ENCODE results near the gene OSGIN1.

The OSGIN1 gene

DNA sequence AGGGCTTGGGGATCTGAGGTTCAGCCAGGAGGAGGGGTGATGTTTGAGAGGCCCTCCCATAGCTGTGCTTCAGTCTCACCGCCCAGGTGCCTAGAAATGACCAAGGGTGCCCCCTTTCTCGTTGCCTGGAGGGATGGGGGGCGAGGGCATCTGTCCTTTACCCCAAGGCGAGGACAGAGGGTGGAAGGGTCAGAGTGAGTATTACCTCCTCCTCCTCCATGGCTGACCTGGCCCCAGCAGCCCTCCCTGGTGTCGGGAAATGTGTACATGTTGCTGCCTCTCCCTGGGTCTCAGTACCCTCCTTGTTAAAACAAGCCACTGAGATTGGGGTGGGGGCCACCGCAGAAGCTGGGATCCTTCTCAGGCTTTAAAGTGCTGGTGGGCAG, 17.4 kb downstream of the OSGIN1 start:
- DNase-seq (ENCODE audit: low read depth in 2 of 2): no peak

DNA sequence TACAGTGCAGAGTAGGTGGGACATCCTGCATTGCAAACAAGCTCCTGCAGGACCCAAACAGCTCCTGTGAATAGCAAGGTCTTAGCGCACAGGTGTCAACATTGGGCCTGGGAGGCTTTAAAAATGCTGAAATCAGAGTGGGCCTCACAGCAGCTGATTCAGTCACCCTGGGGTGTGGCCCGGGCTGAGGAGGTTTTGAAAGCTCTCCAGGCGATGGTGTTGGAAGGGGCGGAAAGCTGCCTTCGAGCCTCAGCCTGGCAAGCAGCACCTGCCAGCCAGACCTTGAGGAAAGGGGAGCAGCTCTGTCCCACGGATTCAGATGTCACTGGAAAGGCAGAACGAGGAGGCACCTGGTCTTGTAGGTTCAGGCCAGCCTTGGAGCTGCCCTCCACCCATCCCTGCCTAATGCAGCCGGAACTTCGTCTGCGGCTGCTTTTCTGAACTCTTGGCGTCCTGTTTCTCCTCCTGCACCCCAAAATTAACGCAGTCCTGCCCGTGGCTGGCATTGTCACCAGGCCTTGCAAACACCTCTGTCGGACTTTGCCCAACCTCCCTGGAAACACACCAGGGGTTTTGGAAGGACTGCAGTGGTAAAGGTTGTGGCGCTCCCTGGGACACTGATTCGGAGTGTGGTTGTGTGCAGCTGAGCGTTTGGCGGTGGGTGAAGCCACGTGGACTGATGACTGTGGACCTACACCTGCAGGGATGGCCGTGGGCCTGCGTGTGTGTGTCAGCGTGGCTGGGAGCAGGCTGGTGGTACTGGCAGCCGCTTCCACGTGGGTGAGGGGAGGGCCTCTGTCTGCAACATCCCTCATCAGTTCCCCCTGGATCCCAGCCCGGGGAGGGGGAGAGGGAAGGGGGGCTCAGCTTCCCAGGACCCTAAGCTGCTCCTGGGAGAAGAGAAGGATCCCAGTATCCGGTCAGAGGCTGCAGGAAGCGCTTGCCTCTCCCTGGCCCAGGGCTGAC, 18.4 kb downstream of the OSGIN1 start:
- no peak for DNase-seq (ENCODE audit: low read depth in 2 of 2)

DNA sequence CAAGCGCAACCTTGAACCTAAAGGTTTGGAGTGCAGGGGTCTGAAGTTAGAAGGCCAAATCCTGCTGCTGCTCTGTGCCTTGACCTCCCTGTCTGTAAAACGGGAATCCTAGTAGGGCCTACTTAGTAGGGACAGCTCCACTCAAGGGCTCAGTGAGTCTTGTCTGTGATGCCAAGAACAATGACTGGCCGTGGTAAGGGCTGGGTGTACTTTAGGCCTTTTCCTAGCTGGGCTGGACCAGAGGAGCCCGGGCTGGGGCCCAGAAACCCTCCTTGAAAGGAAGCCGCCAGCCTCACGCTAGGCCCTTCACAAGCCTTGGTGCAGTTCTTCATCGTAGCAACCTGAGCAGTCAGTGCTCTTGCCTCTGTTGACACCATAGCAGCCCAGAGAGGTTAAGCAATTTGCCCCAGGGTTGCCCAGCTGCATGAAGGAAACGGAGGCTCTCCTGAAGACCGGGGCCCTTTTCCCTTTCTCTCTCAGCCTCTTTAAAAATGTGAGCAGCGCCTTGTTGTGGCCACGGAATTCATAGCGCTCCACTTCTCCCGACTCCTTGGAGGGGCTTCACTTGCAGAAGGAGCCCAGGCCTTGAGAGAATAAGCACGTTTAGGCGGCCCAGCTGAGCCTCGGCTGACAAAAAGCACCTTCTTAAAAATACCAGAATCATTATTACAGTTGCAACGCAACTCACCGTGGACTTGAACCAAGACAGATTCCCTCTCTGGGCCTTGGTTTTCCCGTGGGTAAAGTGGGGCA, 19.4 kb downstream of the OSGIN1 start:
- no peak for DNase-seq (ENCODE audit: low read depth in 2 of 2)

DNA sequence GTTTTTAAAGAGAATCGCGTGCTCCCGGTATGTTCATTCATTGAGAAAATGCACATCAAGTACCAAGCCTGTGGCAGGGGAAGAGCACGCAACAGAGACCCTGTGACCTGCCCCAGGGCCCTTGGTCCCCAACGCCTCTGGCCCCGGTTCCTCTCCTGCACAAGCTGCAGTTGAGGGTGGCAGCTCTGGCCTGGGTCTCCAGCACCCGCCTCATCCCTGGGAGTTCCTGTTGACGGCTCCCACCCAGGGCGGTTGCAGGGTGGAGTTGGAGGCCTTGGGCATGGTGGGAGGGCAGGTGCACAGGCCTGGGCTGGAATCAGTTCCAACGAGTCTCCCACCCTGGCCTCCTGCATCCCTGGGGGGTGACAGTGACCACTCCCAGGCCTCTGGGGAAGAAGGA, 20.0 kb downstream of the OSGIN1 start:
- no peak for DNase-seq (ENCODE audit: low read depth in 2 of 2)

DNA sequence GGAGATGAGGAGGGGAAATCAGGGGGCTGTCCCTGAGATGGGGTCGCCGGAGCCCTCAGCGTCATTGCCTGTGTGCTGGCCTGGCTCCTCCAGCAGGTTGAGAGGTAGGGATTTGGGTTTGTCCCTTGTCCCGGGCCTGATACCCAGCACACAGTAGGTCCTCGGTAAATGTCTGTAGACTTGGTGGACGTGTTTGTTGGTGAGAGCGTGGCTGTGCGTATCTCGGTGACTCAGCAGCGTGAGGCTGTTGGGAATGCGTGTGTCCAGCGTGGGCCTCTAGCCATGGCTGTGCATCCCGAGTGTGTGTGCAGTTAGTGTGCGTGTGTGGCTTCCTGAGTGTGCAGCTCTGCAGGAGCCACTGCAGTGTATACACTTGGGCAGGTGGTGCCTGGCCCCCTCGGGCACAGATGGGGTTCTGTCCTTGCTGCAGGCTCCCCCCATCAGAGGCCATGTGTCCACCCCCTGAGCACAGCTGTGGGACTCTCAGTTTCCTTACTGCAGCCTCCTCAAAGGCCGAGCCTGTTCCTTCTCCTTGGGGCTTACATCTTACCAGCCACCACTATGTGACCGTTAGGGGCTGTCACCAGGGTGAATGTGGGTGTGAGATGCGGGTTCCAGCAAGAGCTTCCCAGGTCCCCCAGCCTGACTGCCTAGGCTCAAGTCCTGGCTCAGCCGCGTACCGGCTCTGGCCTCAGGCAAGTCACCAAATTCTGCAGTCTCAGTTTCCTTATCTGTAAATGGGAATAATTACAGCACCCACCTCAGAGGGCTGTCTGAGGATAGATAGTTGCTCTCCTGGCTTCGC, 20.7 kb downstream of the OSGIN1 start:
- DNase-seq (ENCODE audit: low read depth in 2 of 2): no peak

DNA sequence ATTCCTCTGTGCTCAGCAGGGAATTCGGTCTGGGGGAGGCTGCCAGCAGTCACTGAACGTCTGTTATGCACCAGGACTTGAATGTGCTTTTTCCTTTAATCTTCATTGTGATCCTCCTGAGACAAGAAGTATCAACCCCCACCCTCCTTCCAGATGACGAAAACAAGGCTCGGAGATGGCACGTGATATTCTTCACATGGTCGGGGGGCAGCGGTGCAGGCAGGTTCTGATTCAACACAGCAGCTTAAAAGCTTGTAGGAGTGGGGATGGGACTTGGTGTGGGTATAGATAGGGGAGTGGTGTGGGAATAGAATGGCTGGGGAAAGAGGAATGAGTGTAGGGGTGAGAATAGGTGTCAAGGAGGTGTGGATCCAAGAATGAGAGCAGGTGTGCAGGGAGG, 21.4 kb downstream of the OSGIN1 start:
- DNase-seq (ENCODE audit: low read depth in 2 of 2): no peak

DNA sequence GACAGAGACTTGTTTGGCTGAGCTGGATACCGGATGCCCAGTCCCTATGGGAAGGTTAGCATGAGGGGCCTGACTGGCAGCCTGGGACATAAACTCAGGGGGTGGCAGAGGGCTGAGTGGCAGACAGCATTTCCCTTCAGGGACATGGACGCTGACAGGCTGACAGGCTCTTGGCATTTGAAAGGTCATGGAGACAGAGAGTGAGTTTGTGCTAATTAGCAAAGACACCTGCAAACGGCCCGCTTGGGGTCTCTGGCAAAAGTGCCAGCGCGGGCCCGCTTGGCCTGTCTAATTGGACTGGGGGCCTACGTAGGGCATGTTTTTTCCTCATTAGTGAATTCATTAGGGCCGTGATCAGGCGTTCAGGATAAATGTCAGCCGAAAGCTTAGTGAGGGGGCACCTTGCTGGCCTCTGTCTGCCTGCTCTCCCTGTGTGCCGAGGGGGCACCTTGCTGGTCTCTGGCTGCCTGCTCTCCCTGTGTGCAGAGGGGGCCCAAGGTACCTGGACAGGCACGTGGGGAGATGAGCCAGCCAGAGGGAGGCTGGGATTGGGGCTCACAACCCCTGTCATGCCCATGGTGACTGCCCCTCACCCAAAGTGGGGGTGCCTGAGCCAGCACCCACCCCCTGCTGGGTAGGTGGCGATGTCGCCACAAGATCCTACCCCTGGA, 22.7 kb downstream of the OSGIN1 start:
- no peak for DNase-seq (ENCODE audit: low read depth in 2 of 2)

DNA sequence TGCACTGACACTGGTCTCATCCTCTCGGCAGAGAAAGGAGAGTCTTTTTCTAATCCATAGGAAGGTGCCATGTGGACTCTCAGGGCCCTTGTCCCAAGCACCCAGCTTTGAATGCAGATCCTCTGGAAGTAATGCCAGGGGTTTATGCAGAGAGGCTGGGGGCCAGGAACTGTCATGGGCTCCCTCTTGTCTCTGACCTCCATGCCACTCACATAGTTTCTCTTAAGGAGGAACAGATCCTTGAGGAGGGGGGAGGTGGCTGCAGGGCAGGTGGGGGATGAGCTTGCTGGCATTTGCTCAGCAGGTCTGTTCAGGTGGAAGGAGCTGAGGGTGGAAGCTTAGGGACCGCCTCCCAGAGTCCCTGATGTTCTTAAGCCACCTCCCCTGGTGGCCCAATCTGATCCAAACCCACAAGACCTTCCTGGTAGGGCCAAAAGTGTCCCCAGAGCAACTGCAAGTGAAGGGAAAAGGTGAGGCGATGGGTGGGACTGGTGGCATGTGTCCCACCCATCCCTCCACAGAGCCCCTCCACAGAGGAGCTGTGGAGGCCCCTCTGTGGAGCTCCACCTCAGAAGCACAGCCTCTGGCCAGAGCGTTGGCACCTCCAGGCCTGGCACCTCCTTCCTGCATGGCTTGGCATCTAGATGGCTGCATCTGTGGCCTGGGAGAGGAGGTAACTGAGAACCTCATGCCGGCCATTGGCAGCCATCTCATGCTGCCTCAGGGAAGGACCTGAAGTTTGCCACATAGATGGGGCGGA, 24.2 kb downstream of the OSGIN1 start:
- no peak for DNase-seq (ENCODE audit: low read depth in 2 of 2)

DNA sequence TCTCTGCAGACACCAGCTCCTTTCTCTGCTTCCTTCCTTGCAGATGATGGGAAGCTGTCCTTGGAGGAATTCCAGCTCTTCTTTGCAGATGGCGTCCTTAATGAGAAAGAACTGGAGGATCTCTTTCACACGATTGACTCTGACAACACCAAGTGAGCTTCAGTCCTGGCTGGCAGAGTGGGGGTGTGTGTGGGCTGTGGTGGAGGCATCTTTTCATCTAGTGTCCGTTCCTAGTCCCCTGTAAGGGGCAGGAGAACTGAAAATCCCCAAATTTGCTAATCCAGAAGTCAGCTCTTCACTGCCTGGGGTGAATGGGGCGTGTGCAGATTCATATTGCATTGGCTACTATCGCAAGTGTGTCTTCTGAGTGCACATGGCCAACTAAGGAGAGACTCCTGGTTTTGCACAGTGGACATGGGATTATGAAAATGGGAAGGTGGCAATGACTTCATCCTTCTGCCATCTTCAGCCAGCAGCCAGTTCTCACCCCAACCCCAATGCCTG, 25.4 kb downstream of the OSGIN1 start:
- no peak for DNase-seq (ENCODE audit: low read depth in 2 of 2)

DNA sequence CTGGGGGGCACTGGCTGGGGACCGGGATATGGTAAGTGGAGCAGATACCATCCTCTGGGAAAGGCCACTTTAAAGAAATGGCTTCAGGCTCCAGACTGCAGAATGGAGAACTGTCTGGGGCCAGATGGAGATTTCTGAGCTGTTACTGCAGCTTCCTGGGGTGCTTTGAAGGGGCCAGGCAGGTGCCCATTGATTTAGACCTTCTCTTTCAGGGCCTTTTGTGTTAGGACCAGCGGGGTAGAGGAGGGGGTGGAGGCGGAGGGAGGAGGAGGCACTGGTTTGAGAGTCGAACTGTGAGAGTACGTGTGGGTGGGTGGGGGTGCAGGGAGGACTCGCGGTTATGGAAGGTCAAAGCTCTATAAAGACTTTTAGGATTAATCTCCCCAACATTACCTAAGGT, 26.4 kb downstream of the OSGIN1 start:
- no peak for DNase-seq (ENCODE audit: low read depth in 2 of 2)

DNA sequence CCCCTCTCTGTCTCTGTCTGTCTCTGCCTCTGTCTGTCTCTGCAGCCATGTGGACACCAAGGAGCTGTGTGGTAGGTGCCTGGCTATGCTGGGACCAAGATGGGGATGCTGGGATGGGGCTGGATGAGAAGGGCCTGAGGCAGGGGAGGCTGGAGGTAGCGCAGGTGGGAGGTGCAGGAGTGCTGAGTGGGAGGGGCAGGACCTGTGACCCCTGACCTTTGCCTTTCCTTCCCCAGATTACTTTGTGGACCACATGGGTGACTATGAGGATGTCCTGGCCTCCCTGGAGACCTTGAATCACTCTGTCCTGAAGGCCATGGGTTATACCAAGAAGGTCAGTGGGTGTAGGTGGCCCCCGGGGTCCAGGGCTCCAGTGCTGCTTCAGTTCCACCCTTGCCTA, 27.8 kb downstream of the OSGIN1 start:
- DNase-seq (ENCODE audit: low read depth in 2 of 2): no peak

DNA sequence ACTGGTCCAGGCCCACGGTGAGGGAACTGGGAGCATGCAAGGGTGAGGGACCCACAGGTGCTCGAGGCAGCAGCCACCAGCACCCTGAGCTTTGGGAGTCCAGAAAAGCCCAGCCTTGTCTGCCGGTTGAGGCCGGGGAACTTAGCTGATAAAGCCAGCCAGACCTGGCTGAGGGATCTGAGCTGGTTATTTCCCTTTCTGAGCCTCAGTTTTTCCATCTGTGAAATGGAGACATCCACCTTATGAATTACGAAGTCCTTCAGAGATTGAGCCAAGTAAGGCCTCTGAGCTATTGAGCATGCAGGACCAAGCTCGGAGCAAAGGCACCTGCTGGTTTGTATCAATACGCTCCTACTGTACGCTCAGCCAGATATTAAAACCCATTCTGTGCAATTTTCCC, 28.8 kb downstream of the OSGIN1 start:
- DNase-seq (ENCODE audit: low read depth in 2 of 2): no peak

DNA sequence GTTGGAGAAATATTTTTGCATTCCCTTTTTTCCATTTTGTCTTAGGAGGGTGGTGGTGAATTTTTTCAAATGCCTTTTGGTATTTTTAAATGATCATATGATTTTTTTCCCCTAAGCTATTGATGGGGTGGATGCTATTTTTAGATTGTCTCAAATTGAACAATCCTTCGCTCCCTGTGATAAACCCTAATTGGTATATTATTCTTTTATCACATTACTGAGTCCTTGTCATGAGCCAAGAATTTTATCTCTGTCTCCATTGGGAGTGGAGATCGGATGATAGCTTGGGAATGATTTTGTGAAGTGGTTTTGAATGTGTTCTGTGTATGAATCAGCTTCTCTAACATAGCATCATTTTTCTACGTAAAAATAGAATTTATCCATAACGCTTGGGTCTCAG, 30.5 kb downstream of the OSGIN1 start:
- no peak for DNase-seq (ENCODE audit: low read depth in 2 of 2)

DNA sequence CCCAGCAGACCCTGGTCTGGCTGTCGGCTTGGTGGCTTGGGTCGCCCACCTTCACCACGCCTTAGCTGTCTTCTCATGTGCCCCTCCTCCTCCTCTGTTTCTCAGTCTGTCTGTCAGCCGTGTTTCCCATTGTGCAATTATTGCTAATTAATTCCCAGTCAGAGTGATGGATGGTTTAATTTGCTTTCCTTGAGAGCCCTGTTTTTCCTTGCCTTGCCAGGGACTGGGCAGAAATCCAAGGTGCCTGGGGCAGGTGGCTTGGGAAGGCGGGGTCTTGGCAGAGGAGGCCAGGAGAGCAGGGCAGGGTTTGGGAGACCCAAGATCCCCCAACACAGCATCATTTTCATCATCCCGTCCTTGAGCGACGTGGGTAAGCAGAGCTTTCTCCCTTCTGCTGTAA, 36.3 kb downstream of the OSGIN1 start:
- no peak for DNase-seq (ENCODE audit: low read depth in 2 of 2)

DNA sequence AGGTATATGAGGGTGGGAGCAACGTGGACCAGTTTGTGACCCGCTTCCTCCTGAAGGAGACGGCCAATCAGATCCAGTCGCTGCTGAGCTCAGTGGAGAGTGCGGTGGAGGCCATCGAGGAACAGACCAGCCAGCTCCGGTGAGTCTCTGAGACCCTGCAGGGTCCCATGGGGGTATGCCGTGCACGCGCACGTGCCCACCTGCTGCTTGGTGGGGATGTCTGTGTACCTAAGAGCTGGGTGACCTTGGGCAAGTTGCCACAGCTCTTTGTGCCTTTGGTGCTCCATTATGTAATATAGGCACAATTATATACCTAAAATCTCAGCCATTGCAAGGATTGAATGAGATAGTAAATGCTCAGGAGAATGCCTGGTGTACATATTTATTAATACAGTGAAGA, 37.5 kb downstream of the OSGIN1 start:
- no peak for DNase-seq (ENCODE audit: low read depth in 2 of 2)

DNA sequence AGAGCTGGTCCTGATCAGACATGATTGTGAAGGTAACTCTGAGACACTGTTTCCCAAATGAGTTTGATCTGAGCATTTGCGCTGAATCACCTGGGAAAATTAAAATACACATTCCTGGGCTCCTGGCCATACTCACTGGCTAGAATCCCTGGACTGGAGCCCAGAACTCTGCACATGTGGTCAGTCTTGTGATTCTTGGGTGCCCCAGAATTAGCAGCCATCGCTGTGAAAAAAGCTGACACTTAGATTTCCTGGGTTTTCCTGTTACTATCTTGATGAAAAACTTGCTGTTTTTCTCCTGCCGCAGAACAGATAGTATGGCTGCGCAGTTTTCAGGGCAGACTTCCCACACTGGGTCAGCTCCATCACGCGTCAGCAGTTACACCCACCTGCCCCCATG, 39.6 kb downstream of the OSGIN1 start:
- no peak for DNase-seq (ENCODE audit: low read depth in 2 of 2)

DNA sequence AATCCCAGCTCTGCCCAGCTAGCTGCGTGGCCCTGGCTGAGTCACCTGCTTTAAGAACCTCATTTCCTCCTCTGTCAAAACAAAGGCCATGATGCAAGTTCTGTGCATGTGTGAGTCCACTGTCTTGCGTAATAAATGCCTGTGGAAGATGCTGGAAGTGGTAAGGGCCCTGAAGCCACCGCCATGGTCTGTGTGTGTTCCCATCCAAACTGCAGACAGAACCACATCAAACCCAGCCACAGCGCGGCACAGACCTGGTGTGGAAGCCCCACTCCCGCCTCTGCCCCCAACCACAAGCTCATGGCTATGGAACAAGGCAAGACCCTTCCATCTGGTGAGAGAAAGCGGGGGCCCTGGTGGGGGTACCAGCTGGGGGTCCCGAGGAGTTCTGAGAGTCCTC, 41.0 kb downstream of the OSGIN1 start:
- DNase-seq (ENCODE audit: low read depth in 2 of 2): no peak

DNA sequence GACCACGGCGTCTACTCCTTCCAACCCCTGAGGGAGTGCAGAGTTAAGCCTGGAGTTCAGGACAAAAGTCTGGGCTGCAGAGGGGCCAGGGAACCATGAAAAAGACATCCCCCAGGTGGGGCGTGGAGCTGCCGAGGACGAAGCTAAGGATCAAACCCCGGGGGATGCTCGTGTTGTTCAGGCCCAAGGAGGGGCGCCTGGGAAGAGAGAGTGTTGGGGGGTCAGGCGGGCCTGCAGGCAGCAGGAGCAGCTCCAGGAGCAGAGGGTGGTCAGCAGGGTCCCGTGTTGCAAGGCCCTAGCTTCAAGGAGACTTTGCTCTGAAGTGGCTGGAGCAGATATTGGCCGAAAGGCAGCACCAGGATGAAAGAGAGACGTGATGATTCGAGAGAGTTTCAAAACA, 41.7 kb downstream of the OSGIN1 start:
- no peak for DNase-seq (ENCODE audit: low read depth in 2 of 2)

DNA sequence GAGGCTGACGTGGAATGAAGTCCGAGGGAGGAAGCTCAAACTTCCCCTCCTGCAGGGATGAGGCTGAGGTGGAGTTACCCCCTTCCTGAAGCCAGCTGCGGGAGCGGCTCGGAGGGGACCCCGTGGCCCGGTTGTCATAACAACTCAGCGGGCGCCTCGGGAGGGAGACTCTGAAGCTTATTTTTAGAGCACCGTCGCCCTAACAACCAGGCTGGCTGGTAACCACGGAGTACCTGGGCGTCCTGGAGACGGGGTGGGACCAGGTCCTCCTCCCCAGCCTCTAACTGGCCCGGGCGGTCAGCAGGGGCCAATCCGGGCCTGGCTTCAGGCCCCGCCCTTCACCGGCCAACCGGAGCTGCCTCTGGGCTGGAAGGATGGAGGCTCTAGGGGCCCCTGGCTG, 42.7 kb downstream of the OSGIN1 start:
- DNase-seq (ENCODE audit: low read depth in 2 of 2): no peak

DNA sequence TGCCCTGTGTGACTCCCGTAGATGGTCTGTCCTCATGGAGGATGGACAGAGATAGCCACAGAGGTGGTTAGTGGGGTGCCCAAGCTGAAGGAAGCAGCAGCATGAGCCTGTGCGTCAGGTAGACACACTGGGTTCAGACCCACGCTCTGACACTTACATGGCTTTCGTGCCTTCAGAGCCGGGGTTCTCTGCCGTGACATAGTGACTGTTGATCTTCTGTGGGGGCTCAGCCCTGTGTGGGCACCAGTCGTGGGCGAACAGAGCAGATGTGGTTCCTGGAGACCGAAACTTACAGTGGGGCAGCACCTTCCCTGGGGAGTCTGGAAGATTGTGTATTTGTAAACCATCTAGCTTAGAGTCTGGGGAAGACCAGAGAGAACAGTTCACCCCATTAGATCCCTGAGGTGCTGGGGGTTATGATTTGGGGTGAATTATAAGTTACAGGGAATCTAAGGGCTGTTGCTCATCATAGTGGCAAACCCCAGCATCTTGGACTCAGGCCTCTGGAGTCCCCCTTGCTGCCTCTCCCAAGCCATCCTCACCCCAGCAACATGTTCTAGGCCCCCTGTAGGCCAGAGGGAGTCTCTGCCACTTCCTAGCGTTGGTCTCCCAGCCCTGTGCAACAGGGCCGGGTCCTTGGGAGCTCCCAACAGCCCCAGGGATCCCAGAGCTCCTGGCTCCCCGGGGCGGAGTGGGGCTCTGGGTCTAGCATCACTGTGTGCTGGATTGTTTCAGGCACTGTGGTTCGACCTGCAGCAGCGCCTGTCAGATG, 43.6 kb downstream of the OSGIN1 start:
- no peak for DNase-seq (ENCODE audit: low read depth in 2 of 2)
